RWPE2 (cell line): ENCODE data around the gene RHBG.
"Not testable (repeated sequence)": the region's sequence is repeated elsewhere in the genome, so short reads cannot be mapped to it uniquely, and the experiment has no call there.

Experiments
- ATAC-seq: fragments of 200-7000 bp; cut with Tn5 transposase; 3 replicates; pipeline ENCODE4 v1.9.1; 2021; ENCODE audit warnings: low read depth
- DNase-seq: peaks from one replicate; pipeline ENCODE4 v3.0.0-alpha.2; 2020; ENCODE audit warnings: low spot score
- H3K27ac ChIP-seq: fragments of 450-650 bp; 2 replicates; pipeline ENCODE4 v1.5.1; 2017; ENCODE audit warnings: mild to moderate bottlenecking; ENCODE audit not compliant: poor library complexity, severe bottlenecking
- H3K27me3 ChIP-seq: fragments of 250-450 bp; sonication (Bioruptor Pico); 2 replicates; pipeline ENCODE4 v1.5.1; 2021; ENCODE audit warnings: mild to moderate bottlenecking, moderate library complexity; ENCODE audit not compliant: insufficient read depth, poor library complexity, severe bottlenecking
- H3K36me3 ChIP-seq: fragments of 250-450 bp; sonication (Bioruptor Pico); 2 replicates; pipeline ENCODE4 v1.5.1; 2020; ENCODE audit warnings: low read depth, mild to moderate bottlenecking, moderate library complexity
- H3K4me1 ChIP-seq: fragments of 250-450 bp; sonication (Bioruptor Pico); 2 replicates; pipeline ENCODE4 v1.5.1; 2021; ENCODE audit warnings: mild to moderate bottlenecking, moderate library complexity; ENCODE audit not compliant: insufficient read depth, poor library complexity, severe bottlenecking
- H3K4me3 ChIP-seq: fragments of 250-450 bp; sonication (Bioruptor Pico); 2 replicates; pipeline ENCODE4 v1.5.1; 2021; ENCODE audit warnings: mild to moderate bottlenecking, moderate library complexity; ENCODE audit not compliant: severe bottlenecking
- H3K9me3 ChIP-seq: fragments of 250-450 bp; sonication (Bioruptor Pico); 2 replicates; pipeline ENCODE4 v1.5.1; 2021; ENCODE audit warnings: mild to moderate bottlenecking, moderate library complexity; ENCODE audit not compliant: severe bottlenecking
- TF ChIP-seq, protein P1 (sequence below): fragments of 450-650 bp; IDR thresholded peaks from one replicate; pipeline ENCODE4 v1.5.1; 2017; ENCODE audit warnings: mild to moderate bottlenecking, moderate library complexity; ENCODE audit not compliant: poor library complexity, severe bottlenecking

RHBG gene

GRCh38 chr1:156368157-156368658, 803 bp upstream of the RHBG start:
- H3K27ac ChIP-seq: no peak overlapping the region
- peaks cover 3% of the 10 kb centered on the region for H3K4me1 ChIP-seq
- no peaks in the 10 kb centered on the region for H3K27me3 ChIP-seq
- H3K9me3 ChIP-seq: no peaks in the 10 kb centered on the region
- TF ChIP-seq, protein P1, sequence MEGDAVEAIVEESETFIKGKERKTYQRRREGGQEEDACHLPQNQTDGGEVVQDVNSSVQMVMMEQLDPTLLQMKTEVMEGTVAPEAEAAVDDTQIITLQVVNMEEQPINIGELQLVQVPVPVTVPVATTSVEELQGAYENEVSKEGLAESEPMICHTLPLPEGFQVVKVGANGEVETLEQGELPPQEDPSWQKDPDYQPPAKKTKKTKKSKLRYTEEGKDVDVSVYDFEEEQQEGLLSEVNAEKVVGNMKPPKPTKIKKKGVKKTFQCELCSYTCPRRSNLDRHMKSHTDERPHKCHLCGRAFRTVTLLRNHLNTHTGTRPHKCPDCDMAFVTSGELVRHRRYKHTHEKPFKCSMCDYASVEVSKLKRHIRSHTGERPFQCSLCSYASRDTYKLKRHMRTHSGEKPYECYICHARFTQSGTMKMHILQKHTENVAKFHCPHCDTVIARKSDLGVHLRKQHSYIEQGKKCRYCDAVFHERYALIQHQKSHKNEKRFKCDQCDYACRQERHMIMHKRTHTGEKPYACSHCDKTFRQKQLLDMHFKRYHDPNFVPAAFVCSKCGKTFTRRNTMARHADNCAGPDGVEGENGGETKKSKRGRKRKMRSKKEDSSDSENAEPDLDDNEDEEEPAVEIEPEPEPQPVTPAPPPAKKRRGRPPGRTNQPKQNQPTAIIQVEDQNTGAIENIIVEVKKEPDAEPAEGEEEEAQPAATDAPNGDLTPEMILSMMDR: no peak
- H3K4me3 ChIP-seq: no peak overlapping the region
- ATAC-seq (no peak), DNase-seq (no peak)
- H3K36me3 ChIP-seq: no peaks in the 10 kb centered on the region

DNA sequence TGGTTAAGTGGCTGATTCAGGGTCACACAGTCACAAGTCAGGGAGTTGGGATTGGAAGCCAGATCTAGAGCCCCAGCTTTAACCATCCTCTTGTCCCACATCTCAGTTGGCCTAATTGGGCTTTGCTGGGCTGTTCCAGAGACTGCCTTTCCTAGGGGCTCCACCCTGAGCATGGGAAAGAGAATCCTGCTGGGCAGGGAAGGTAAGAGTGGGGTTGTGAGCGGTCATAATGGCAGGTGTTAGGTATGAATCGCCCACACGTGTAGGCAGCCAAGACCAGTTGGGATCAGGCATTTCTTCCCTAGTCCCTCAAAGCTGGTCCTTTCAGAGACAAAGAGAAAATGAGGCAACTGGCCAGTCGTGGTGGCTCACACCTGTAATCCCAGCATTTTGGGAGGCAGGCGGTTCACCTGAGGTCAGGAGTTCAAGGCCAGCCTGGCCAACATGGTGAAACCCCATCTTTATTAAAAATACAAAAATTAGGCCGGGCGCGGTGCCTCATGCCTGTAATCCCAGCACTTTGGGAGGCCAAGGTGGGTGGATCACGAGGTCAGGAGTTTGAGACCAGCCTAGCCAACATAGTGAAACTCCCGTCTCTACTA, 775 bp downstream of the RHBG start:
- DNase-seq, H3K27me3 ChIP-seq, H3K27ac ChIP-seq, ATAC-seq, H3K36me3 ChIP-seq, H3K9me3 ChIP-seq, H3K4me1 ChIP-seq: not testable (repeated sequence)
- peak overlapping the region; percentile 37 for H3K4me3 ChIP-seq

DNA sequence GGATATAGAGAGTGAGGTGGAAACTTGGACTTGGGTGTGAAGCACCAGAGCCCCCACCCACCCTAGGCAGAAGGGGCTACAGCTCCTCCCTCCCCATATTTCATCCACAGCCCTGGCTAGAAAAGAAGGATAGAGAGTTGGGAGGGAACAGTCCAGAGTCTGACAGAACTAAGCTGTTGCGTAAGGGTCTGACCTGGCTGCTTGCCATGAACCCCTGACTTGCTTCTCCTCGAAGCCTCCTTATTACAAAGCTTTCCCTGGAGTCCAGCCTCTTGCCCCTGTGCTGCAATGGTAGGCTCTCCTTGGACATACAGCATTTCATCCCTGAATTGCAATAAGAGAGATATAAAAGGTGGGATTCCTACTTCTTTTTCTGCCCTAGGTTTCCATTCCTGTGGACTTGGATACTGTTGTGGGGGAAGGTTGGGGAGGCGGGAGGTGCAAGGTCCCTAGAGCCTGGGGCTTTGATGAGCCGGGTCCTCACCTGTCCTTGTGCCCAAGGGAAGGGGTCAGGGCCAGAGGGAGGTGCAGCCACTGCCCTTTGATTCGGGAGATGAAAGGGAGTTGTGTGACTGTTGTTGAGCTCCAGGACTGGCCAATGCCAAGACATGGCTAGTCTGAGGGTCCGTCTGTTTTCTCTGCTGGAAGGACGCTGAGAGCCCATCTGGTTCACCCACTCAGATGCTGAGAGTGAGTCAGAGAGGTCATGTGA, 2.7 kb downstream of the RHBG start:
- Histone ChIP-seq H3K4me1 (peaks cover 3% of the 10 kb centered on the region), H3K4me3 (no peak overlapping the region), H3K36me3 (no peaks in the 10 kb centered on the region), H3K27me3 (no peaks in the 10 kb centered on the region), H3K27ac (no peak overlapping the region), H3K9me3 (no peaks in the 10 kb centered on the region)
- DNase-seq (no peak), ATAC-seq (no peak)
- TF ChIP-seq, protein P1: no peak

GRCh38 chr1:156372265-156372586, 3.2 kb downstream of the RHBG start:
- Histone ChIP-seq H3K9me3 (no peaks in the 10 kb centered on the region), H3K4me1 (peaks cover 3% of the 10 kb centered on the region), H3K4me3 (no peak overlapping the region), H3K36me3 (no peaks in the 10 kb centered on the region), H3K27ac (no peak overlapping the region), H3K27me3 (no peaks in the 10 kb centered on the region)
- ATAC-seq (no peak), DNase-seq (no peak)
- TF ChIP-seq, protein P1: no peak

DNA sequence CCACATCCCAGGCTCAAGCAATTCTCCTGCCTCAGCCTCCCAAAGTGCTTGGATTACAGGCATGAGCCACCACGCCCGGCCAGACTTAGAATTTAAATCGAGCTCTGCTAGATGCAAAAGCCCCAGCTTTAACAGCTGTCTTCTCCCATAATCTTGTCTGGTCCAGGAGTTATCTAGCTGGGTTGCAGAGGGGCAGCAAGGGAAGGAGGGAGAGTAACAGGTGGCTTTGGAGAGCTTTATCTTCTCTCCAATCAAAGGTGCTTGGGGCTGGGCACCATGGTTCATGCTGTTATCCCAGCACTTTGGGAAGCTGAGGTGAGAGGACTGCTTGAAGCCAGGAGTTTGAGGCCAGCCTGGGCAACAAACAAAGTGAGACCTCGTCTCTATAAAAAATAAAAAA, 3.9 kb downstream of the RHBG start:
- Histone ChIP-seq H3K36me3 (no peaks in the 10 kb centered on the region), H3K4me1 (peaks cover 3% of the 10 kb centered on the region), H3K27me3 (no peaks in the 10 kb centered on the region), H3K27ac (no peak overlapping the region), H3K9me3 (no peaks in the 10 kb centered on the region), H3K4me3 (no peak overlapping the region)
- DNase-seq (no peak), ATAC-seq (no peak)
- TF ChIP-seq, protein P1: no peak
